ENCODE measurements around the gene RAPGEFL1.

DNA sequence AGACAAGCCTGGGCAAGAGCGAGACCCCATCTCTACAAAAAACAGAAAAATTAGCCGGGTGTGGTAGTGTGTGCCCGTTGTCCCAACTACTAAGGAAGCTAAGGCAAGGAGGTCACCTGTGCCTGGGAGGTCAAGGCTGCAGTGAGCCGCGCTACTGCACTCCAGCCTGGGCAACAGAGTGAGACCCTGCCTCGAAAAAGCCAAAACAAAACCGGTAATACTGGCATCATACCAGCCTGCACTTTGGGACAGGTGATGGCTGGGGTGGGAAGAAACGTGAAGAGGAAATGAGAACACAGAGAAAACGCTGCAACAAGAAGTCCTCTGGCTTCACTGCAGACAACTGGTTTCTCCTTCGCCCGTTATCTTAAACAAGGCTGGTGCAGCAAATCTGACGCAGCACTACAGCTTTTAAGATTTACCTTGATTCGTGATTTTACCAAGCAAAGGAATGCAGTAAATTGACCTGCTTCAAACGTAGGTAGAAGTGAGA is 37.7 kb upstream of the RAPGEFL1 start:
- TF ChIP-seq YY1 (IDR thresholded peaks at IDR 0.05; ENCODE audit: insufficient read depth, insufficient read length) (no peak), ZNF274 (IDR thresholded peaks at IDR 0.05; ENCODE audit: low read depth, low read length) (no peak)
